ENCODE measurements around the gene NUDT6.

Gene NUDT6

DNA sequence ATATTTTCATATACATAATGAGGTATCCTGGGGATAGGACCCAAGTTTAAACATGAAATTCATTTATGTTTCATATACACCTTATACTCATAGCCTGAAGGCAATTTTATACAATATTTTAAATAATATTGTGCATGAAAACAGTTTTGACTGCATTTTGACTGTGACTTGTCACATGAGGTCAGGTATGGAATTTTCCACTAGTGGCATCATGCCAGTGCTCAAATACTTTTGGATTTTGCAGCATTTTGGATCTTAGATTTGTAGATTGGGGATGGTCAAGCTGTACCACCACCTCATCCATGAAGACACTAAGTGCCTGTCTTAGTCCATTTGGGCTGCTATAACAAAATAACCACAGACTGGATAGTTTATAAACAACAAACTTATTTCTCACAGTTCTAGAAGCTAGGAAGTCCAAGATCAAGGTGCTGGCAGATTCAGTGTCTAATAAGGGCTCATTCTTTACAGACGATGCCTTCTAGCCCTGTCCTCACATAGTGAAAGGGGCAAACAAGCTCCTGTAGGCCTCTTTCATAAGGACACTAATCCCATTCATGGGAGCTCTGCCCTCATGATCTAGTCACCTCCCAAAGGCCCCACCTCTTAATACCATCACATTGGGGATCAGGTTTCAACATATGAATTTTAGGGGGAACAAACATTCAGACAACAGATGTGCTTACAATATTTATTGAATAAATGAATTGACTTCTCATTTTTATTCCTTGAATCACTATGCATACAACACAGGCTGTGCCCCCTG lies 9.4 kb downstream of the NUDT6 start:
- DNase-seq, result no peak

DNA sequence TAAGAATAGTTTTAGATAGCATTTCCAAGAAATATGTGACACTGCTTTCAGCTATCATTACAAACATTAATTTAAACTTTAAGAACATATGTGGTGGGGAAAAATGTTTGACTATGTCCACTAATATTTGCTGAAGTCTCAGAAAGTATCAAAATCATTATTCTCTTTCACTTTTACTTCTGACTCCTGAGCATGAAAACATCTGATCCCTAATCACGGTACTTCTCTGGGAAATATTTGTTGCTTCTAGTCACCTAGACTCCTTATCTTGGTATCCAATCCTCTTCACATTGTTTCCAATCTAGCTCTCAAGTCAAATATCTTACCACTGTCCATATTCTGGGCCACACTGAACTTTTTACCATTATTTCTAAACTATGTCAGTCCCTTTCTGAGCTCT lies 10.8 kb downstream of the NUDT6 start:
- DNase-seq, result no peak

- DNase-seq, result no peak
Measured at GRCh38 chr4:122909683-122910082, 12.7 kb downstream of the NUDT6 start.

DNA sequence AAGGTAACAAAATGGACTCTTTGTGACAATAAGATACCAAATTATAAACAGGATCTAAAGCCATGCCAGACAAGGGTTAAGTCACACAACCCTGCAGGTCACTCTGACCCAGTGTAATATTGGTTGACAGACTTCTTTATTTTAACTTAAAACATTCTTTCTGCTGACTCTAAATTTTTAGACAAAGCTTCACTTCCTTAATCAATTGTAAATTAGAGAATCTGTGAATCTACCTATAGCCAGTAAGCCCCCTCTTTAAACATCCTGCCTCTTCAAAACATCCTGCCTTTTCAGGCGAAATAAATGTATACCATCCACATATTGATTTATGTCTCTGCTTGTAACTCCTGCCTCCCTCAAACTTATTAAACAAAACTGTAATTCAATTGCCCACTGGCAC lies 14.2 kb downstream of the NUDT6 start:
- DNase-seq, result no peak

DNA sequence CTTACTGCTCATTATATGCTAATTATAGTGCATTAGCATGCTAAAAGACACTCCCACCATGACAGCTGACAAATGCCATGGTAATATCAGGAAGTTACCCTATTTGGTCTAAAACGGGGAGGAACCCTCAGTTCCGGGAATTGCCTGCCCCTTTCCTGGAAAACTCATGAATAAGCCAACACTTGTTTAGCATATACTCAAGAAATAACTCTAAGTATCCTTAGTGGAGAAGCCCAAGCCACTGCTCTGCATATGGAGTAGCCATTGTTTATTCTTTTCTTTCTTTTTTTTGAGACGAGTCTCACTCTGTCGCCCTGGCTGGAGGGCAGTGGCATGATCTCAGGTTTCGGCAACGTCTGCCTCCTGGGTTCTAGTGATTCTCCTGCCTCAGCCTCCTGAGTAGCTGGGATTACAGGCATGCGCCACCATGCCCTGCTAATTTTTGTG lies 15.5 kb downstream of the NUDT6 start:
- no peak for DNase-seq

- DNase-seq, result no peak
Measured at GRCh38 chr4:122903766-122904288, 18.6 kb downstream of the NUDT6 start.

GRCh38 chr4:122901247-122902010 lies 21.0 kb downstream of the NUDT6 start:
- no peak for DNase-seq

- no peak for DNase-seq
Measured at GRCh38 chr4:122900314-122900713, 22.1 kb downstream of the NUDT6 start.

- no peak for DNase-seq
Measured at GRCh38 chr4:122899682-122900081, 22.7 kb downstream of the NUDT6 start.

GRCh38 chr4:122898370-122899150 lies 23.8 kb downstream of the NUDT6 start:
- no peak for DNase-seq

GRCh38 chr4:122896270-122896669 lies 26.1 kb downstream of the NUDT6 start:
- DNase-seq, result no peak

GRCh38 chr4:122895336-122895995 lies 26.9 kb downstream of the NUDT6 start:
- DNase-seq, result no peak

DNA sequence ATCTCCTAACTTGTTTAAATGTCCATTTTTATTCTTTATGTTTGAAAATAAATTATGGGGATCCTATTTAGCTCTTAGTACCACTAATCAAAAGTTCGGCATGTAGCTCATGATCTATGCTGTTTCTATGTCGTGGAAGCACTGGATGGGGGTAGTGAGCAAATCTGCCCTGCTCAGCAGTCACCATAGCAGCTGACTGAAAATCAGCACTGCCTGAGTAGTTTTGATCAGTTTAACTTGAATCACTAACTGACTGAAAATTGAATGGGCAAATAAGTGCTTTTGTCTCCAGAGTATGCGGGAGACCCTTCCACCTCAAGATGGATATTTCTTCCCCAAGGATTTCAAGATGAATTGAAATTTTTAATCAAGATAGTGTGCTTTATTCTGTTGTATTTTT lies 27.6 kb downstream of the NUDT6 start:
- DNase-seq, result no peak

- DNase-seq, result no peak
Measured at GRCh38 chr4:122890147-122890795, 32.1 kb downstream of the NUDT6 start.

GRCh38 chr4:122889726-122890125 lies 32.7 kb downstream of the NUDT6 start:
- no peak for DNase-seq

GRCh38 chr4:122884499-122884898 lies 37.9 kb downstream of the NUDT6 start:
- DNase-seq, result no peak

GRCh38 chr4:122882857-122883735 lies 39.3 kb downstream of the NUDT6 start:
- DNase-seq, result no peak

DNA sequence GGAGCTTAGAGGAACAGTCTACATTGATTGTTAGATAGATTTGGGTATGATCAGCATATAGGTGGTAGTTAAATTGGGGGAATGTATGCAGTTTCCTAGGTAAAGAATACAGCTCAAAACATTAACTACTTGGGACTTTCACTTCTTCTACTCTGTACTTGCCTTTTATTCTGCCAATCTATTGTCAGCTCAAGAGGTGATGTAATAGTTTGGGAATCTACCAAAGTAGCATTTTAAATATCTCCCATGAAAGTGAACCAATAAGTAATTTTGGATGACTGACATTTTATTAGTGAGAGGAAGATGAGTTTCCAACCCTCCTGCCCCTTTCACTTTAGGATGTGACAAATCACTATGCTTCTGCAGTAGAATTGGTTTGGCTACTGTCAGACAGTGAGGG lies 43.4 kb downstream of the NUDT6 start:
- DNase-seq, result no peak

DNA sequence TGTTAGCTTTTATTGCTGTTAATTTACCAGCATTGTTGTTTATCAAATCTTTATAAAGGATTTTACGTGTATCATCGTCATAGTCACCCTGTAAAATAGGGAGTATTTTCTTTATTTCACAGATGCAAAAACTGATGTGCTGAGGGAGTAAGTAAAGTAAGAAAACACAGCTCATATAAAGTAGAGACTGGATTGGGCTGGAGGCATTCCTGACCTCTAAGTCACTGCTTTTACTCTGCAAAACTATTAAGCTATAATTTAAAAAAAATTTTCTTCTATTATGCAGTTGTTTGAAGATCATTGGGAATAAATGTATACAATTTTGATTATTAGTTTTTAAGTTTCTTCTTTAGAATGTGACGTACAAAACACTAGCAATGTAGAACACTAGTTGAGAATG lies 45.9 kb downstream of the NUDT6 start:
- DNase-seq, result no peak

DNA sequence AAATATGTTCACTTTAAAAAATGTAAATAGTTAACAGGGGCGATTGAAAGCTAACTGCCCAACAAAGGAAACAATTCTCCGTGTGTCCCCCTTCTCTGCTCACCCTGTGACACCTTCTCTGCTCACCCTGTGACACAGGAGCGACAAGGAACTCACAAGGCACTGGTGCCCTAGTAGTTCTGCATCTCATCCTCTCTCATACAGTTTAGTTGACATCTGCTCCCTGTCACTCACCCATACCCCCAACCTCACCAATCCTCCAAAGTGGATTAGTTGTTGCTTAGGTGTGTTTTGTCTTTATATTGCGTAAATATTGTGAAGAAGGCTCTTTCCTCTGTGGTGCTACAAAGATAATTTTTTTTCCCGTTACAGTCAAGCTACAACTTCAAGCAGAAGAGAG lies 46.4 kb downstream of the NUDT6 start:
- no peak for DNase-seq

All from CD4-positive, alpha-beta T cell treated with Interleukin-6 for 4 hours (primary cell).